Peyer's patch (tissue), 4 donors: ENCODE measurements around the gene COG5. TPM values are rescaled to one million over a fixed set of nuclear protein-coding genes. Genes with fewer than 3 reads are reported as not detected.

ENCODE experiments used
- DNase-seq, 3 donors: peaks; one replicate each; pipeline ENCODE4 v3.0.0-alpha.2; 2017 to 2019
- H3K27ac ChIP-seq, 4 donors: fragments of 200-600 bp; sonication (generic); one replicate each; pipeline ENCODE4 v1.5.1; 2016 to 2019
- H3K27me3 ChIP-seq, 2 donors: fragments of 200-600 bp; sonication (generic); one replicate each; pipeline ENCODE4 v1.5.1; 2019
- H3K36me3 ChIP-seq, 3 donors: fragments of 200-600 bp; sonication (generic); one replicate each; pipeline ENCODE4 v1.5.1; 2016 to 2019
- H3K4me1 ChIP-seq, 4 donors: fragments of 200-600 bp; sonication (generic); one replicate each; pipeline ENCODE4 v1.5.1; 2016 to 2019
- H3K4me3 ChIP-seq, 4 donors: fragments of 200-600 bp; sonication (generic); 1 replicate in 3 of 4; 2 replicates in 1 of 4; pipeline ENCODE4 v1.5.1; 2016 to 2019; ENCODE audit warnings: mild to moderate bottlenecking in 1 of 4
- H3K9me3 ChIP-seq, 4 donors: fragments of 200-600 bp; sonication (generic); one replicate each; pipeline ENCODE4 v1.5.1; 2016 to 2019; ENCODE audit warnings: mild to moderate bottlenecking in 1 of 4
- CTCF ChIP-seq, 6 experiments: fragments of 450-650 bp in 4 of 6; fragments of 200-600 bp in 2 of 6; sonication (generic) in 1 of 6; IDR thresholded peaks; one replicate each; pipeline ENCODE4 v1.5.1; 2017 to 2019; ENCODE audit warnings: antibody characterized with exemption in 6 of 6, mild to moderate bottlenecking in 3 of 6, moderate library complexity in 1 of 6
- POLR2A ChIP-seq, 2 donors: fragments of 450-650 bp; IDR thresholded peaks; one replicate each; pipeline ENCODE4 v1.5.1; 2017; ENCODE audit warnings: antibody characterized with exemption in 2 of 2, mild to moderate bottlenecking in 2 of 2, moderate library complexity in 2 of 2
- total RNA-seq, 4 donors: library from RNA; depleted of rRNA; stranded (reverse); fragments of >200 nt; gene quantifications; one replicate each; pipeline ENCODE4 v1.1.0, GENCODE V29; 2016

The COG5 gene
- total RNA-seq, 4 donors from 2014 or later = 31.1 to 175 (median 68.0) TPM

DNA sequence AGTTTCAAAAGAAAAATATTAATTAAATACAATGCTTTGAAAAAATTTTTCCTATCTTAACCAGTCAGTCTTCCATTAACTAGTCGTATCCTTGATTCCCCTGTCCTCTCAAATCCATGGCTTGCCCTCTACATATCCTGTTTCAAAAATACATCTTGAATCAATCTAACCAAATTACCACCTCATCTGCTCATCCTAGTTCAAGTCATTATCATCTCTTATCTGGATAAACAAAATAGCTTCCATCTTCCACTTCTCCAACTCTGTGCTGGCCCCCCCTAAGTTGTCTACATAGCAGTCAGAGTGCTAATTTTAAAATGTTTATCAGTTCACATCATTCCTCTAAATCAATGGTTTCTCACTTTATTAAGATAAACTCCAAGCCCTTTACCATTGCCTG is 269.5 kb downstream of the COG5 start:
- Histone ChIP-seq H3K4me1 (no peaks in the 10 kb centered on the region), H3K27ac (no peak overlapping the region), H3K9me3 (no peaks in the 10 kb centered on the region), H3K27me3 (no peaks in the 10 kb centered on the region), H3K36me3 (peaks cover 0 to 19% (median 0%) of the 10 kb centered on the region in 3 donors), H3K4me3 (no peak overlapping the region)
- TF ChIP-seq CTCF (IDR thresholded peaks at IDR 0.05) = no peak
- TF ChIP-seq POLR2A (IDR thresholded peaks at IDR 0.05) = no peak
- no peak for DNase-seq

- H3K4me3 ChIP-seq = no peak overlapping the region
- no peak for TF ChIP-seq CTCF (IDR thresholded peaks at IDR 0.05)
- TF ChIP-seq POLR2A (IDR thresholded peaks at IDR 0.05) = no peak
- H3K4me1 ChIP-seq = no peaks in the 10 kb centered on the region
- DNase-seq = no peak
- no peaks in the 10 kb centered on the region for H3K9me3 ChIP-seq
- no peaks in the 10 kb centered on the region for H3K27me3 ChIP-seq
- no peak overlapping the region for H3K27ac ChIP-seq
- peaks cover 0 to 19% (median 0%) of the 10 kb centered on the region in 3 donors for H3K36me3 ChIP-seq
These were observed 271.1 kb downstream of the COG5 start for GRCh38 chr7:107292591-107292990.

GRCh38 chr7:107291434-107291833 is 272.3 kb downstream of the COG5 start:
- Histone ChIP-seq H3K4me3 (no peak overlapping the region), H3K9me3 (no peaks in the 10 kb centered on the region), H3K27me3 (no peaks in the 10 kb centered on the region), H3K4me1 (no peaks in the 10 kb centered on the region), H3K36me3 (peaks cover 0 to 19% (median 0%) of the 10 kb centered on the region in 3 donors), H3K27ac (no peak overlapping the region)
- TF ChIP-seq CTCF (IDR thresholded peaks at IDR 0.05) (no peak), POLR2A (IDR thresholded peaks at IDR 0.05) (no peak)
- DNase-seq = no peak

- H3K27ac ChIP-seq = no peak overlapping the region
- H3K9me3 ChIP-seq = no peaks in the 10 kb centered on the region
- H3K27me3 ChIP-seq = no peaks in the 10 kb centered on the region
- DNase-seq = no peak
- H3K4me3 ChIP-seq = no peak overlapping the region
- H3K36me3 ChIP-seq = peaks cover 0 to 8% (median 0%) of the 10 kb centered on the region in 3 donors
- H3K4me1 ChIP-seq = no peaks in the 10 kb centered on the region
- TF ChIP-seq POLR2A (IDR thresholded peaks at IDR 0.05) (no peak), CTCF (IDR thresholded peaks at IDR 0.05) (no peak)
These were observed 276.7 kb downstream of the COG5 start for GRCh38 chr7:107286751-107287621.

GRCh38 chr7:107284911-107285479 is 278.7 kb downstream of the COG5 start:
- TF ChIP-seq CTCF (IDR thresholded peaks at IDR 0.05) (no peak), POLR2A (IDR thresholded peaks at IDR 0.05) (no peak)
- Histone ChIP-seq H3K9me3 (no peaks in the 10 kb centered on the region), H3K27ac (no peak overlapping the region), H3K4me1 (no peaks in the 10 kb centered on the region), H3K36me3 (peaks cover 0 to 4% (median 0%) of the 10 kb centered on the region in 3 donors), H3K4me3 (no peak overlapping the region), H3K27me3 (no peaks in the 10 kb centered on the region)
- no peak for DNase-seq
